OCI-LY7 (cell line): ENCODE results near the gene PCP2. TPM values are rescaled to one million over a fixed set of nuclear protein-coding genes. Genes with fewer than 3 reads are reported as not detected.

Experiments used
- BruUV-seq: library from RNA; stranded (reverse); fragments of 400-500 nt; replicated peaks from 2 replicates; lab custom pipeline; 2021; lab: Mats Ljungman, UMichigan
- CTCF ChIA-PET: fragments of 300-600 bp; sonication (Branson Sonifier 250); formaldehyde crosslinking; loops from one replicate; lab custom pipeline; 2022; ENCODE audit warnings: antibody characterized with exemption; ENCODE audit not compliant: unreplicated experiment; lab: Charles Lee
- POLR2A ChIA-PET: fragments of 300-600 bp; sonication (Branson Sonifier 250); formaldehyde crosslinking; loops from one replicate; lab custom pipeline; 2022; ENCODE audit warnings: antibody characterized with exemption; lab: Charles Lee
- DNase-seq: peaks from one replicate; pipeline ENCODE4 v3.0.0-alpha.2; 2015; ENCODE audit warnings: low spot score
- H2AFZ ChIP-seq: fragments of 200-600 bp; sonication (generic), shearing (Covaris generic); 2 replicates; pipeline ENCODE4 v1.6.1; 2014; ENCODE audit warnings: mild to moderate bottlenecking, antibody characterized with exemption, low read length, moderate library complexity
- H3K27ac ChIP-seq: fragments of 200-600 bp; sonication (generic); 2 replicates; pipeline ENCODE4 v1.5.1; 2014; ENCODE audit warnings: mixed run types, low read depth, mild to moderate bottlenecking, moderate library complexity, low read length, inconsistent platforms; ENCODE audit not compliant: poor library complexity, severe bottlenecking
- H3K36me3 ChIP-seq: fragments of 200-600 bp; sonication (generic); 2 replicates; pipeline ENCODE4 v1.6.1; 2014; ENCODE audit warnings: mild to moderate bottlenecking, antibody characterized with exemption, low read length, moderate library complexity, mixed read lengths; ENCODE audit not compliant: insufficient read depth
- H3K4me1 ChIP-seq: fragments of 200-600 bp; sonication (generic); 2 replicates; pipeline ENCODE4 v1.5.1; 2014; ENCODE audit warnings: mild to moderate bottlenecking, low read length; ENCODE audit not compliant: insufficient read depth, poor library complexity, severe bottlenecking
- H3K4me2 ChIP-seq: fragments of 200-600 bp; sonication (generic); 2 replicates; pipeline ENCODE4 v1.6.1; 2014; ENCODE audit warnings: mild to moderate bottlenecking, low read length
- H3K4me3 ChIP-seq: fragments of 200-600 bp; sonication (generic); 2 replicates; pipeline ENCODE4 v1.5.1; 2014; ENCODE audit warnings: mild to moderate bottlenecking, low read depth, low read length; ENCODE audit not compliant: poor library complexity, severe bottlenecking
- H3K79me2 ChIP-seq: fragments of 200-600 bp; sonication (generic); 2 replicates; pipeline ENCODE4 v1.6.1; 2016; ENCODE audit warnings: low read depth, mild to moderate bottlenecking, low read length, moderate library complexity, mixed read lengths; ENCODE audit not compliant: insufficient read depth
- H3K9me2 ChIP-seq: fragments of 200-600 bp; sonication (generic); 2 replicates; pipeline ENCODE4 v1.6.1; 2016; ENCODE audit warnings: mild to moderate bottlenecking, low read length, mixed read lengths; ENCODE audit not compliant: insufficient read depth
- H3K9me3 ChIP-seq: fragments of 200-600 bp; sonication (generic); 2 replicates; pipeline ENCODE4 v1.6.1; 2014; ENCODE audit warnings: mild to moderate bottlenecking, mixed run types, low read length, mixed read lengths
- H4K20me1 ChIP-seq: fragments of 200-600 bp; sonication (generic); 2 replicates; pipeline ENCODE4 v1.6.1; 2014; ENCODE audit warnings: mild to moderate bottlenecking, antibody characterized with exemption, low read length, moderate library complexity, mixed read lengths; ENCODE audit not compliant: insufficient read depth
- CTCF ChIP-seq: fragments of 200-600 bp; sonication (generic); conservative IDR thresholded peaks from 2 replicates; pipeline ENCODE4 v1.5.1; 2014; ENCODE audit warnings: mild to moderate bottlenecking, antibody characterized with exemption, low read length, moderate library complexity, mixed read lengths
- EZH2phosphoT487 ChIP-seq: fragments of 200-600 bp; sonication (generic); IDR thresholded peaks from 2 replicates; pipeline ENCODE4 v1.6.1; 2018; ENCODE audit warnings: low read depth, borderline replicate concordance, mild to moderate bottlenecking, mixed run types, antibody characterized with exemption, low read length, moderate library complexity, mixed read lengths
- intact Hi-C: fragments of 100-400 bp; cut with micrococcal nuclease; formaldehyde crosslinking; loops from one replicate; pipeline ENCODE4 v1.10.0; 2022; ENCODE audit not compliant: unreplicated experiment
- total RNA-seq, 2 experiments: library from RNA; depleted of rRNA in 1 of 2; stranded (reverse); fragments of >200 nt in 1 of 2; shearing (Covaris generic) in 1 of 2; gene quantifications; 2 replicates each; pipeline ENCODE4 v1.2.3, GENCODE V29; 2014 to 2022

PCP2 gene
- total RNA-seq, 2 experiments from 2014 or later: 0.82 to 2.0 TPM

- no peak for DNase-seq
- Histone ChIP-seq H3K9me2 (no peaks in the 10 kb centered on the region), H2AFZ (no peak overlapping the region), H4K20me1 (no peaks in the 10 kb centered on the region), H3K36me3 (no peaks in the 10 kb centered on the region), H3K9me3 (no peaks in the 10 kb centered on the region), H3K4me3 (no peak overlapping the region), H3K4me2 (no peak overlapping the region), H3K27ac (no peak overlapping the region), H3K4me1 (peaks cover 15% of the 10 kb centered on the region), H3K79me2 (no peaks in the 10 kb centered on the region; the same call in 1 of the 2 replicates)
- ChIA-PET POLR2A (no interaction called here), CTCF (interaction anchor here (0.7 kb wide), 1 partner anchor 35 kb away, joined by 3 read pairs; no protein-coding TSS in a partner anchor)
- no peak for TF ChIP-seq CTCF
- BruUV-seq: no TSS peak
- intact Hi-C loops: no loop called here
Measured at GRCh38 chr19:7640803-7641202, 7.3 kb upstream of the PCP2 start.

GRCh38 chr19:7639863-7640348 lies 6.4 kb upstream of the PCP2 start:
- Histone ChIP-seq H3K4me3 (no peak overlapping the region), H3K79me2 (no peaks in the 10 kb centered on the region; the same call in 1 of the 2 replicates), H3K4me1 (peaks cover 15% of the 10 kb centered on the region), H3K9me3 (no peaks in the 10 kb centered on the region), H3K4me2 (no peak overlapping the region), H2AFZ (no peak overlapping the region), H3K36me3 (no peaks in the 10 kb centered on the region), H3K27ac (no peak overlapping the region), H4K20me1 (no peaks in the 10 kb centered on the region), H3K9me2 (no peaks in the 10 kb centered on the region)
- no peak for DNase-seq
- intact Hi-C loops: no loop called here
- CTCF ChIA-PET: no interaction called here
- BruUV-seq: no TSS peak
- POLR2A ChIA-PET: no interaction called here
- no peak for TF ChIP-seq EZH2phosphoT487
- no peak for TF ChIP-seq CTCF

GRCh38 chr19:7638802-7639465 lies 5.4 kb upstream of the PCP2 start:
- Histone ChIP-seq H4K20me1 (no peaks in the 10 kb centered on the region), H3K9me3 (no peaks in the 10 kb centered on the region), H3K4me3 (no peak overlapping the region), H3K79me2 (no peaks in the 10 kb centered on the region; the same call in 1 of the 2 replicates), H3K9me2 (no peaks in the 10 kb centered on the region), H3K27ac (no peak overlapping the region), H3K4me2 (no peak overlapping the region), H3K36me3 (no peaks in the 10 kb centered on the region), H3K4me1 (peaks cover 15% of the 10 kb centered on the region), H2AFZ (no peak overlapping the region)
- no TSS peak for BruUV-seq
- no peak for TF ChIP-seq EZH2phosphoT487
- no peak for TF ChIP-seq CTCF
- DNase-seq: no peak
- CTCF ChIA-PET: no interaction called here
- POLR2A ChIA-PET: interaction anchor here (1.1 kb wide), 1 partner anchor 9 kb away, joined by 6 read pairs; the partner anchor contains the start of genes PET100 and XAB2
- intact Hi-C loops: no loop called here
